Sigmoid colon (tissue), 4 donors: ENCODE measurements around the gene ACVR1.

Experiments used
- EP300 ChIP-seq, 4 donors: sonication (generic); formaldehyde crosslinking; IDR thresholded peaks; one replicate each; pipeline ENCODE4 v1.6.1; 2017; ENCODE audit warnings: antibody characterized with exemption in 4 of 4
- POLR2A ChIP-seq, 2 donors: fragments of 450-650 bp; IDR thresholded peaks; one replicate each; pipeline ENCODE4 v1.6.1; 2016; ENCODE audit warnings: antibody characterized with exemption in 2 of 2, mild to moderate bottlenecking in 2 of 2, moderate library complexity in 2 of 2
- TF ChIP-seq, protein P1 (sequence below), 4 experiments: fragments of 450-650 bp in 3 of 4; fragments of 200-600 bp in 1 of 4; IDR thresholded peaks; one replicate each; pipeline ENCODE4 v1.5.1; 2016 to 2019; ENCODE audit warnings: antibody characterized with exemption in 4 of 4, mild to moderate bottlenecking in 3 of 4, moderate library complexity in 2 of 4

DNA sequence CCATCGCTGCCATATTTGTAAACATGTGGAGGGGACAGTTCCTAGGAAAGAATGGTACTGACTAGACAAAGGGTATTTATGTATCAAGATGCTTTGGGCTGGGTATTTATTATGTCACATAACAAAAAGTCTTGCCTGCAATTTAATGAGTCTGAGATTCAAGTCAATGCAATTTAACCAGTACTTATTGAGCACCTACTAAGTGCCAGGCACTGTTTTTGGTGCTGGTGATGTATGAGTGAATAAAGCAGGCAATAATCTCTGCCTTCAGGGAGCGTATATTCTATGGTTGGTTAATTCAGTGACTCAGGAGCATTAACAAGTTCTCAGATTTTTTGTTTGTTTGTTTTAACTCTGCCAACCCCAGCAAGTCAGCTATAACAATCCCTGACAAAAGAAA lies 24.6 kb upstream of the ACVR1 start:
- TF ChIP-seq POLR2A (IDR thresholded peaks at IDR 0.05) (no peak), EP300 (IDR thresholded peaks at IDR 0.05) (no peak)
- TF ChIP-seq, protein P1, sequence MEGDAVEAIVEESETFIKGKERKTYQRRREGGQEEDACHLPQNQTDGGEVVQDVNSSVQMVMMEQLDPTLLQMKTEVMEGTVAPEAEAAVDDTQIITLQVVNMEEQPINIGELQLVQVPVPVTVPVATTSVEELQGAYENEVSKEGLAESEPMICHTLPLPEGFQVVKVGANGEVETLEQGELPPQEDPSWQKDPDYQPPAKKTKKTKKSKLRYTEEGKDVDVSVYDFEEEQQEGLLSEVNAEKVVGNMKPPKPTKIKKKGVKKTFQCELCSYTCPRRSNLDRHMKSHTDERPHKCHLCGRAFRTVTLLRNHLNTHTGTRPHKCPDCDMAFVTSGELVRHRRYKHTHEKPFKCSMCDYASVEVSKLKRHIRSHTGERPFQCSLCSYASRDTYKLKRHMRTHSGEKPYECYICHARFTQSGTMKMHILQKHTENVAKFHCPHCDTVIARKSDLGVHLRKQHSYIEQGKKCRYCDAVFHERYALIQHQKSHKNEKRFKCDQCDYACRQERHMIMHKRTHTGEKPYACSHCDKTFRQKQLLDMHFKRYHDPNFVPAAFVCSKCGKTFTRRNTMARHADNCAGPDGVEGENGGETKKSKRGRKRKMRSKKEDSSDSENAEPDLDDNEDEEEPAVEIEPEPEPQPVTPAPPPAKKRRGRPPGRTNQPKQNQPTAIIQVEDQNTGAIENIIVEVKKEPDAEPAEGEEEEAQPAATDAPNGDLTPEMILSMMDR (IDR thresholded peaks at IDR 0.05), result no peak
